Activated CD4-positive, alpha-beta T cell treated with anti-CD3 and anti-CD28 coated beads for 48 hours (primary cell): Measurements from ENCODE around the gene CD109.
"Not testable (repeated sequence)": the region's sequence is repeated elsewhere in the genome, so short reads cannot be mapped to it uniquely, and the experiment has no call there.

Source experiments
- DNase-seq: peaks from one replicate; pipeline ENCODE4 v3.0.0-alpha.2; 2020

CD109 gene

GRCh38 chr6:73796881-73797280 lies 100.9 kb downstream of the CD109 start:
- DNase-seq, result no peak

- no peak for DNase-seq
Measured at GRCh38 chr6:73797861-73798260, 101.9 kb downstream of the CD109 start.

- peak; percentile 27 for DNase-seq
Measured at GRCh38 chr6:73798592-73798991, 102.6 kb downstream of the CD109 start.

GRCh38 chr6:73800997-73801396 lies 105.0 kb downstream of the CD109 start:
- no peak for DNase-seq

GRCh38 chr6:73801652-73802268 lies 105.8 kb downstream of the CD109 start:
- no peak for DNase-seq

- DNase-seq, result no peak
Measured at GRCh38 chr6:73802366-73802765, 106.4 kb downstream of the CD109 start.

GRCh38 chr6:73803562-73804241 lies 107.7 kb downstream of the CD109 start:
- DNase-seq, result peak; percentile 21

- not testable (repeated sequence) for DNase-seq
Measured at GRCh38 chr6:73805221-73805620, 109.2 kb downstream of the CD109 start.

- DNase-seq, result not testable (repeated sequence)
Measured at GRCh38 chr6:73805982-73806381, 110.0 kb downstream of the CD109 start.

GRCh38 chr6:73811706-73812105 lies 115.7 kb downstream of the CD109 start:
- DNase-seq, result no peak

GRCh38 chr6:73817253-73817652 lies 121.2 kb downstream of the CD109 start:
- DNase-seq, result no peak

- DNase-seq, result no peak
Measured at GRCh38 chr6:73823046-73823735, 127.2 kb downstream of the CD109 start.

- no peak for DNase-seq
Measured at GRCh38 chr6:73823832-73824231, 127.8 kb downstream of the CD109 start.

- no peak for DNase-seq
Measured at GRCh38 chr6:73826571-73826970, 130.6 kb downstream of the CD109 start.

- no peak for DNase-seq
Measured at GRCh38 chr6:73830119-73830518, 134.1 kb downstream of the CD109 start.

GRCh38 chr6:73832313-73832712 lies 136.3 kb downstream of the CD109 start:
- no peak for DNase-seq

GRCh38 chr6:73844696-73845095 lies 148.7 kb downstream of the CD109 start:
- DNase-seq, result not testable (repeated sequence)

- DNase-seq, result not testable (repeated sequence)
Measured at GRCh38 chr6:73851048-73851447, 155.0 kb downstream of the CD109 start.

GRCh38 chr6:73854998-73855718 lies 159.2 kb downstream of the CD109 start:
- peak; percentile 14 for DNase-seq

- no peak for DNase-seq
Measured at GRCh38 chr6:73857341-73857890, 161.4 kb downstream of the CD109 start.

GRCh38 chr6:73858376-73858775 lies 162.4 kb downstream of the CD109 start:
- DNase-seq, result no peak

- no peak for DNase-seq
Measured at GRCh38 chr6:73860303-73860702, 164.3 kb downstream of the CD109 start.

- no peak for DNase-seq
Measured at GRCh38 chr6:73866305-73866704, 170.3 kb downstream of the CD109 start.
